B cell (primary cell): Measurements from ENCODE around the gene RNF130.

Experiments
- EZH2 ChIP-seq: IDR thresholded peaks from 2 replicates; pipeline ENCODE4 v1.6.1; 2012; ENCODE audit warnings: borderline replicate concordance, low read depth, mild to moderate bottlenecking, moderate library complexity, low read length; ENCODE audit not compliant: insufficient read depth, poor library complexity, severe bottlenecking
- TF ChIP-seq, protein P1 (sequence below): fragments of 200-600 bp; IDR thresholded peaks from one replicate; pipeline ENCODE4 v1.8.0; 2022; ENCODE audit warnings: antibody characterized with exemption, mild to moderate bottlenecking

DNA sequence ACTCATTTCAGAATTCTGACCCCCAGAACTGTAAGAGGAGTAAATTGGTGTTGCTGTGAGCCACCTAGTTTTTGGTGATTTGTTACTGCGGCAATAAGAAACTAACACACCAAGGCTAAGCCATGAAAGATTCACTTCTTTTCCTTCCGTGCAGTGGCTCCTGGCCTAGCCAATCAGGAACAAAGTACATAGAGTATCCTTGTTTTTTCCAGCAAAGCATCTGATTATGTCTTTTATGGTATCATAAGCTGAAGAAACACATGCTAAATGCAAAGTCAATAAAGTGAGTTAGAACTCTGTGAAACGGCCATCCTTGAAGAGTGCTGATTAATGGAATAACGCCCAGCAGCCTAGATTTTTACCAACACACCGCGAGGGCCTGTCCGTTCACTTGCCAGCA lies 11.4 kb downstream of the RNF130 start:
- TF ChIP-seq EZH2 = no peak
- TF ChIP-seq, protein P1, sequence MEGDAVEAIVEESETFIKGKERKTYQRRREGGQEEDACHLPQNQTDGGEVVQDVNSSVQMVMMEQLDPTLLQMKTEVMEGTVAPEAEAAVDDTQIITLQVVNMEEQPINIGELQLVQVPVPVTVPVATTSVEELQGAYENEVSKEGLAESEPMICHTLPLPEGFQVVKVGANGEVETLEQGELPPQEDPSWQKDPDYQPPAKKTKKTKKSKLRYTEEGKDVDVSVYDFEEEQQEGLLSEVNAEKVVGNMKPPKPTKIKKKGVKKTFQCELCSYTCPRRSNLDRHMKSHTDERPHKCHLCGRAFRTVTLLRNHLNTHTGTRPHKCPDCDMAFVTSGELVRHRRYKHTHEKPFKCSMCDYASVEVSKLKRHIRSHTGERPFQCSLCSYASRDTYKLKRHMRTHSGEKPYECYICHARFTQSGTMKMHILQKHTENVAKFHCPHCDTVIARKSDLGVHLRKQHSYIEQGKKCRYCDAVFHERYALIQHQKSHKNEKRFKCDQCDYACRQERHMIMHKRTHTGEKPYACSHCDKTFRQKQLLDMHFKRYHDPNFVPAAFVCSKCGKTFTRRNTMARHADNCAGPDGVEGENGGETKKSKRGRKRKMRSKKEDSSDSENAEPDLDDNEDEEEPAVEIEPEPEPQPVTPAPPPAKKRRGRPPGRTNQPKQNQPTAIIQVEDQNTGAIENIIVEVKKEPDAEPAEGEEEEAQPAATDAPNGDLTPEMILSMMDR = no peak
